Measurements from ENCODE around the gene TSSK6. TPM values are rescaled to one million over a fixed set of nuclear protein-coding genes. Genes with fewer than 3 reads are reported as not detected.

Gene TSSK6
- total RNA-seq, 4 donors from 2014 or later: 2.6 to 10.5 (median 6.8) TPM

- 22 to 29% methylated on average over 5 to 14 of the region's 14 CpGs for WGBS, 2 donors (ENCODE audit: low coverage in 1 of 2)
- Histone ChIP-seq H3K27me3 (no peaks in the 10 kb centered on the region), H3K9me3 (no peaks in the 10 kb centered on the region), H3K27ac (peak overlapping the region; percentile 71 to 84 (median 80)), H3K36me3 (peaks cover 0 to 9% (median 0%) of the 10 kb centered on the region in 4 donors), H3K4me1 (peaks cover 15 to 49% (median 42%) of the 10 kb centered on the region in 4 donors), H3K4me3 (peak overlapping the region in 1 of 4 donors; percentile 31)
- in situ Hi-C loops (cut with MboI; ENCODE audit: low pct_ligation_motif_present in 1 of 4, low pct_unique_long_range_greater_than_20kb in 1 of 4, low sequenced_read_pairs in 3 of 4): loop anchor here in 3 of 4 donors (25.0 kb wide), 2 partner anchors 127 to 302 kb away; partner anchors contain the start of genes BORCS8 (in 1 of the 3) and RFXANK (in 1 of the 3)
- peak in 2 of 3 donors; percentile 25 to 35 for TF ChIP-seq POLR2AphosphoS5 (IDR thresholded peaks at IDR 0.05)
- TF ChIP-seq POLR2A (IDR thresholded peaks at IDR 0.05): peak; percentile 20
- TF ChIP-seq EP300 (IDR thresholded peaks at IDR 0.05; ENCODE audit: low read depth): no peak
- TF ChIP-seq, protein P1, sequence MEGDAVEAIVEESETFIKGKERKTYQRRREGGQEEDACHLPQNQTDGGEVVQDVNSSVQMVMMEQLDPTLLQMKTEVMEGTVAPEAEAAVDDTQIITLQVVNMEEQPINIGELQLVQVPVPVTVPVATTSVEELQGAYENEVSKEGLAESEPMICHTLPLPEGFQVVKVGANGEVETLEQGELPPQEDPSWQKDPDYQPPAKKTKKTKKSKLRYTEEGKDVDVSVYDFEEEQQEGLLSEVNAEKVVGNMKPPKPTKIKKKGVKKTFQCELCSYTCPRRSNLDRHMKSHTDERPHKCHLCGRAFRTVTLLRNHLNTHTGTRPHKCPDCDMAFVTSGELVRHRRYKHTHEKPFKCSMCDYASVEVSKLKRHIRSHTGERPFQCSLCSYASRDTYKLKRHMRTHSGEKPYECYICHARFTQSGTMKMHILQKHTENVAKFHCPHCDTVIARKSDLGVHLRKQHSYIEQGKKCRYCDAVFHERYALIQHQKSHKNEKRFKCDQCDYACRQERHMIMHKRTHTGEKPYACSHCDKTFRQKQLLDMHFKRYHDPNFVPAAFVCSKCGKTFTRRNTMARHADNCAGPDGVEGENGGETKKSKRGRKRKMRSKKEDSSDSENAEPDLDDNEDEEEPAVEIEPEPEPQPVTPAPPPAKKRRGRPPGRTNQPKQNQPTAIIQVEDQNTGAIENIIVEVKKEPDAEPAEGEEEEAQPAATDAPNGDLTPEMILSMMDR (IDR thresholded peaks at IDR 0.05): no peak
- intact Hi-C loops (cut with DNase I; ENCODE audit: low total_unique reads): no loop called here
- peak; percentile 79 for DNase-seq
Measured at GRCh38 chr19:19488875-19489690, 26.3 kb downstream of the TSSK6 start.

GRCh38 chr19:19487950-19488874 is 27.1 kb downstream of the TSSK6 start:
- TF ChIP-seq POLR2AphosphoS5 (IDR thresholded peaks at IDR 0.05): no peak
- no peak for TF ChIP-seq POLR2A (IDR thresholded peaks at IDR 0.05)
- TF ChIP-seq, protein P1 (IDR thresholded peaks at IDR 0.05): no peak
- no peak for TF ChIP-seq EP300 (IDR thresholded peaks at IDR 0.05; ENCODE audit: low read depth)
- intact Hi-C loops (cut with DNase I; ENCODE audit: low total_unique reads) (no loop called here), in situ Hi-C loops (cut with MboI; ENCODE audit: low pct_ligation_motif_present in 1 of 4, low pct_unique_long_range_greater_than_20kb in 1 of 4, low sequenced_read_pairs in 3 of 4) (loop anchor here in 3 of 4 donors (25.0 kb wide), 2 partner anchors 126 to 301 kb away; partner anchors contain the start of genes BORCS8 (in 1 of the 3) and RFXANK (in 1 of the 3))
- WGBS, 2 donors (ENCODE audit: low coverage in 1 of 2): 24 to 52% methylated on average over 4 to 19 of the region's 20 CpGs
- peak; percentile 60 for DNase-seq
- no peaks in the 10 kb centered on the region for H3K9me3 ChIP-seq
- peak overlapping the region; percentile 71 to 84 (median 80) for H3K27ac ChIP-seq
- H3K4me1 ChIP-seq: peaks cover 15 to 49% (median 42%) of the 10 kb centered on the region in 4 donors
- H3K36me3 ChIP-seq: peaks cover 0 to 6% (median 0%) of the 10 kb centered on the region in 4 donors
- H3K4me3 ChIP-seq: no peak overlapping the region
- H3K27me3 ChIP-seq: no peaks in the 10 kb centered on the region

- peaks cover 15 to 49% (median 42%) of the 10 kb centered on the region in 4 donors for H3K4me1 ChIP-seq
- WGBS, 2 donors (ENCODE audit: low coverage in 1 of 2): 82% methylated on average over 8 of the region's 9 CpGs; no CpG with 5 or more reads in 1 of the 2 donors
- in situ Hi-C loops (cut with MboI; ENCODE audit: low pct_ligation_motif_present in 1 of 4, low pct_unique_long_range_greater_than_20kb in 1 of 4, low sequenced_read_pairs in 3 of 4) (loop anchor here in 3 of 4 donors (25.0 kb wide), 2 partner anchors 125 to 300 kb away; partner anchors contain the start of genes BORCS8 (in 1 of the 3) and RFXANK (in 1 of the 3)), intact Hi-C loops (cut with DNase I; ENCODE audit: low total_unique reads) (no loop called here)
- DNase-seq: no peak
- H3K4me3 ChIP-seq: no peak overlapping the region
- peak overlapping the region; percentile 23 to 80 (median 75) for H3K27ac ChIP-seq
- H3K36me3 ChIP-seq: peaks cover 0 to 2% (median 0%) of the 10 kb centered on the region in 4 donors
- no peaks in the 10 kb centered on the region for H3K27me3 ChIP-seq
- TF ChIP-seq POLR2A (IDR thresholded peaks at IDR 0.05) (no peak), EP300 (IDR thresholded peaks at IDR 0.05; ENCODE audit: low read depth) (no peak), POLR2AphosphoS5 (IDR thresholded peaks at IDR 0.05) (no peak)
- TF ChIP-seq, protein P1 (IDR thresholded peaks at IDR 0.05): no peak
- H3K9me3 ChIP-seq: no peaks in the 10 kb centered on the region
Measured at GRCh38 chr19:19487077-19487949, 28.0 kb downstream of the TSSK6 start.
